ENCODE results near the gene EEF1A2. TPM values are rescaled to one million over a fixed set of nuclear protein-coding genes. Genes with fewer than 3 reads are reported as not detected.

The EEF1A2 gene
- polyA plus RNA-seq, 1 donor, result 0.67 TPM

DNA sequence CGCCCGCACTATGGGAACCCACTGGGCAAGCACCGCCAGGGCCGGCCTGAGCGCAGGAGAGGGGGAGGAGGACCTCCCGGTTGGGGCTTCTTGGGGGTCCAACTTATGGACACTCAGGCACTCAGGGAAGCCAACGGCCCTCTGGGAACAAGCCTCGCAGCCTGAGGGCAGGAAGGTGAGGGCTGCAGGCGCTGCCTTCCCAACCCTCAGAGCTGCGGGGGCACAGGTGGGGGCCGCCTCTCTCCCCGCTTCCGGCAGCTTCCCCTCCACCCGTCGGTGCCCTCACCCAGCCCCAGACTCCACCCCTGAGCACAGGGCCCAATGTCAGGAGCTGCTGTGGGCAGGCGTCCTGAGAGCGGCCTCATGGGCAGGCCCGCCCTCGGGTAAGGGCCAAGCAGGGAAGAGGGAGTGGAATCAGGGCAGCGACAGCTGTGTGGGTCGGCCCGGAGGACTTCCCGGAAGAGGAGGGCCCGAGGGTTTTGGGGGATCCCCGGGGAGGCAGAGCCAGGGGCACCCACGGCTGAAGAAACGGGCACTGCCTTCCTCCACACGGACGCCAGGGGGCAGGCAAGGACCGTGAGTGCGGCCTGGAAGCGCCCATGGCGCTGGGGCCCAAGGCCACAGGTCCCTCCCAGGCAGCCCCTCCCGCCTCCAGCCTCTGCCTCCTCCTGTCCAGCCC lies 38.8 kb upstream of the EEF1A2 start:
- peak; percentile 78 for DNase-seq

DNA sequence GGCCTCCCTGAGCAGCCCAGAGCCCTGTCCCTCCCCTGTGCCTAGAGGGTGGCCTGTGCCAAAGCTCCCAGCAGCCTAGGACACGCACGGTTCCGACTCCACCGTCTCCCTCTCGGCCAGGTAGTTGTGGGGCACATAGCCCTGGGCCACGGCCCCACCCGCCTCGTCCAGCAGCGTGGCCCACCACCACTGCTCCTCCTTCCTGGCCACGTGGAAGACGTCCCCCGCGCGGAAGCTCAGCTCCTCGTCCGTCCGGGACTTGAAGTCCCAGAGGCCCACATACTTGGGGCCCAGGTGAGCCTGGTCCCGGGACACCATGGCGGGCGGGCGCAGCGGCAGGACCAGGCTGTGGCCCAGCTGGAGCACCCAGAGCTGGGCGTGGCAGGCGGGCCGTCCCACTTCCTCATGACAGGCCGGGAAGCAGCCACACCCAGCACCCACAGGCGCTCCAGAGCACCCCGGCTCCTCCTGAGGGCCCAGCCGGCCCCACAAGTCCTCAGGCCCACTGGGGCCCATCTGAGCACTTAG lies 38.2 kb upstream of the EEF1A2 start, which contains the start of gene PTK6:
PTK6 (minus strand) TSS at position 380 of the 528 bp plus-strand sequence; CDS start at position 318, 62 bp downstream.
- no peak for DNase-seq

- DNase-seq, result no peak
Measured at GRCh38 chr20:63536241-63536977, 37.5 kb upstream of the EEF1A2 start.

GRCh38 chr20:63534831-63535651 lies 36.2 kb upstream of the EEF1A2 start:
- no peak for DNase-seq

DNA sequence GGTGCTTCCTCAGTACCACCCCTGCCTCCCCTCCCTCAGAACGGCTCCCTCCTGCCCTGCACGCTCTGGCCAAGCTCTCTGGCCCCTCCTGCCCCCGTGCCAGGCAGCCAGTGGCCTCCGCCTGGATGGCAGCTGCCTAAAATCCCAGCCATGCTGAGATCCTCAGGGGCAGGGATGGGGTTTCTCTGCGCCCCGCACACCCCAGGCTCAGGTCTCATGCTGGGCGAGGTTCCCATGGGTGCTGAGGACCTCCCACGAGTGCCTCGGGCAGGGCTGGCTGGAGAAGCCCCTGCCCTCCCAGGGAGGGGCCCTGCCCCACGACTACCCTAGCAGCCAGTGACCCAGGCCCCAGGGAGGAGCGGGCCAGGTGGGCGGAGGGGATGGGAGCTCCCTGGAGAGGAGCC lies 35.5 kb upstream of the EEF1A2 start:
- no peak for DNase-seq

- no peak for DNase-seq
Measured at GRCh38 chr20:63533871-63534393, 35.0 kb upstream of the EEF1A2 start.

DNA sequence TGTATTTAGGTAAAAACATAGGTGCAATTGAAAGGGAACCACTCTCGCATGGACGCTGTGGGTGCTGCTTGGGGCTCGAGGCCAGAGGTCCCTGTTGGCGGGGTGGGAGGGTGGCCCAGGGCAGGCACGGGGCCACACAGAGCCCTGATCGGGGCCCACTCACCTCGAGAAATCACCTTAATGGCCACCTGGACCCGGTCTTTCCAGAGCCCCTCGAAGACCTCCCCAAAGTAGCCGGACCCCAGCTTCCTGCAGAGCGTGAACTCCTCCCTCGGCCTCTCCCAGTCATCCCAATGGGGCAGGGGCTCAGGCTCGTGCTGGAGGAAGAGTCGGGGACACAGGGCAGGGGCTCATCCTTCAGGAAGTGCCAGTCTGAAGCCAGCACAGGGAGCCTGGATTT lies 34.5 kb upstream of the EEF1A2 start:
- DNase-seq, result no peak

- DNase-seq, result no peak
Measured at GRCh38 chr20:63532449-63532971, 33.6 kb upstream of the EEF1A2 start.

GRCh38 chr20:63531686-63532448 lies 33.0 kb upstream of the EEF1A2 start:
- no peak for DNase-seq

GRCh38 chr20:63530788-63531160 lies 31.9 kb upstream of the EEF1A2 start:
- no peak for DNase-seq

GRCh38 chr20:63529861-63530787 lies 31.2 kb upstream of the EEF1A2 start:
- no peak for DNase-seq

DNA sequence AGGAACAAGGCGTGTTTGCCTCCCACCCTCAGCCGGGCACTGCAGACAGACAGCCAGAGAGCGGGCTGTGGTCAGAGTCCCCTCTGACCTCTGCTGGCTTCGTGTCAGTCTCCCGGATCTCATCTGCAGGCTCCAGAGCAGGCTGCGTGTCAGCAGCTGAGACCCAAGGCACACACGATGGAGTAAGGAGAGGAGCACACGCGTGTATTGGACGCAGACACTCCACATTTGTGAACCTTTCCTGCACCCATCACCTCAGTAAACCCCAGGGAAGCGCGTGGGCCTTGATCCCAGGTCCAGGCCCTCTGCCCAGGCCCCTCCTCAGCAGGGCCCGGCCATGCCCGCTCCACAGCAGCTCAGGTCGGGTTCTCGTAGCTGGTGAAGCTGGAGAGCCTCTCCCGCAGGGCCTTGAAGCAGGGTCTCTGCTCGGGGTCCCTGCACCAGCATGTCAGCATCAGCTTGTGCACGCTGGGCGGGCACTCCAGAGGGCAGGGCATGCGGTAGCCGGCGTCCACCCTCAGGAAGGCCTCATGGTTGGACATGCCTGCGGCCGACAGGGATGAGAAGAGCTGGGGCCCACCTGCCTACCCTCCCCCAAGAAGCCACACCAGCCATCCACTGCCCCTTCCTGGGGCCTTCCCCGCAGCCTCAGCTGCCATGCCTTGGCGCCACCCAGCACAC lies 30.4 kb upstream of the EEF1A2 start:
- no peak for DNase-seq

DNA sequence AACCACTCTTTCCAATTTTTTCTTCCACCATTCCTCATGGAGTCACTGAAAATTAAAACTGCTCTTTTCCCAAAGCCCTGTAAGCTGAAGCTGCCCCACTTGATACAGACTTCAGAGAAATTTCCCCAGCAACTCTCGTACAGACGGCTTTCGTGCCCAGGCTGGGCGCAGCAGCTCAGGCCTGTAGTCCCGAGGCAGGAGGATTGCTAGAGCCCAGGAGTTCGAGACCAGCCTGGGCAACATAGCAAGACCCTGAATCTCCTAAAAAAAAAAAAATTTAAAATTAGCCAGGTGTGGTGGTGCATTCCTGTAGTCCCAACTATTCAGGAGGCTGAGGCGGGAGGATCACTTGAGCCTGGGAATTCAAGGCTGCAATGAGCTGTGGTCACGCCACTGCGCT lies 28.3 kb upstream of the EEF1A2 start:
- DNase-seq, result no peak

GRCh38 chr20:63525971-63526370 lies 27.1 kb upstream of the EEF1A2 start:
- no peak for DNase-seq

GRCh38 chr20:63525185-63525584 lies 26.3 kb upstream of the EEF1A2 start:
- no peak for DNase-seq

- DNase-seq, result no peak
Measured at GRCh38 chr20:63522981-63523611, 24.2 kb upstream of the EEF1A2 start.

GRCh38 chr20:63522091-63522868 lies 23.4 kb upstream of the EEF1A2 start:
- no peak for DNase-seq

DNA sequence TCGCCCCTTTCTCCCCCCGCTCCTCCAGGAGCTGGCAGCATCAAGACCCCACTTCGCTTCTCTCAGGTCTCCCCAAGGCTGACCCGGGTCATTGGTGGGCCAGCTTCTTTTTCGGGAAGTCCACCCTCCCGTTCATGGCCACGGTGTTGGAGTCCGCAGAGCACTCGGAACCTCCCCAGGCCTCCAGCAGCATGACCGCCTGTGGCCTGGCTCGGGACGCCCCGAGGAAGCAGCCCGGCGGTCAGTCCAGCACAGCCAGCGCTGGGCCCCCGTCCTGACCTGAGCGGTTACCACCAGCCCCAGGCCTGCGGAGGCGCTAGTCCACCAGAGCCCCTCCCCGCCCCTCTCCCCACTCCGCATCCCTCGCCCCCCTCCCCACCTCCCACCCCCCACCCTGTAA lies 22.7 kb upstream of the EEF1A2 start:
- DNase-seq, result no peak

Data from left kidney (tissue), 2 donors.